A673 (cell line): ENCODE data around the gene SMIM12.

Experiments used
- CTCF ChIP-seq: fragments of 300-800, 200-600 bp; sonication (generic); conservative IDR thresholded peaks from 2 replicates; pipeline ENCODE4 v1.5.1; 2017; ENCODE audit warnings: low read depth, mild to moderate bottlenecking, antibody characterized with exemption, low read length, moderate library complexity, mixed read lengths
- EZH2 ChIP-seq: fragments of 200-600 bp; sonication (generic); IDR thresholded peaks from 2 replicates; pipeline ENCODE4 v1.6.1; 2017; ENCODE audit warnings: borderline replicate concordance, low read depth, mild to moderate bottlenecking, mixed read lengths, antibody characterized with exemption, low read length; ENCODE audit not compliant: poor library complexity, severe bottlenecking

- TF ChIP-seq CTCF (no peak), EZH2 (no peak)
Observed at GRCh38 chr1:34816778-34817177, 42.8 kb downstream of the SMIM12 start.
